GM13977 (cell line): Measurements from ENCODE around the gene KCNJ1.

ENCODE experiments used
- DNase-seq: peaks from one replicate; pipeline ENCODE4 v3.0.0; 2012; ENCODE audit warnings: low spot score
- in situ Hi-C: fragments of 300-500 bp; cut with MboI; formaldehyde crosslinking; loops from one replicate; pipeline ENCODE4 v1.12.0; 2022; ENCODE audit warnings: low sequenced_read_pairs, low pct_unique_long_range_greater_than_20kb, mixed read lengths, inconsistent platforms; ENCODE audit not compliant: unreplicated experiment
- TF ChIP-seq, protein P1 (sequence below): IDR thresholded peaks from 2 replicates; pipeline ENCODE4 v1.5.1; 2012; ENCODE audit warnings: mild to moderate bottlenecking, control low read depth; ENCODE audit not compliant: insufficient read depth; ENCODE audit errors: extremely low read depth, missing control alignments

The KCNJ1 gene

DNA sequence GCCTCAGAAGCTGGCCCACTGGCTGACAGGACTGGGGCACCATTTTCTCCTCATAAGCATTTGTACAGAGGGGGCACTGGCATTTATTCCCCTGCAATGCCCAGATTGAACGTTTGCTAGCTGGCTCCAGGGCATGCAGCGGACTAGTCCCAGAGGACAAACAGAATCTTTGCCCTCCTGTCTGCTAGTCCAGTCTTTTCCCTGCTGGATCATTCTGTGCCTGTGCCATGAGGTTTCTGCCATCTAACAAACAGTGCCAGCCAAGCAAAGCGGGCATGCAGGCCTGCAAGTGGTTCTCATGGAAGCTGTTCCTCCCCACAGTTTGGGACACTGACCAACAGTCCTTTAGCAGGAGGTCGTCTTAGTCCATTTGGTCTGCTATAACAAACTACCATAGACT is 53.4 kb downstream of the KCNJ1 start:
- in situ Hi-C loops: no loop called here
- TF ChIP-seq, protein P1, sequence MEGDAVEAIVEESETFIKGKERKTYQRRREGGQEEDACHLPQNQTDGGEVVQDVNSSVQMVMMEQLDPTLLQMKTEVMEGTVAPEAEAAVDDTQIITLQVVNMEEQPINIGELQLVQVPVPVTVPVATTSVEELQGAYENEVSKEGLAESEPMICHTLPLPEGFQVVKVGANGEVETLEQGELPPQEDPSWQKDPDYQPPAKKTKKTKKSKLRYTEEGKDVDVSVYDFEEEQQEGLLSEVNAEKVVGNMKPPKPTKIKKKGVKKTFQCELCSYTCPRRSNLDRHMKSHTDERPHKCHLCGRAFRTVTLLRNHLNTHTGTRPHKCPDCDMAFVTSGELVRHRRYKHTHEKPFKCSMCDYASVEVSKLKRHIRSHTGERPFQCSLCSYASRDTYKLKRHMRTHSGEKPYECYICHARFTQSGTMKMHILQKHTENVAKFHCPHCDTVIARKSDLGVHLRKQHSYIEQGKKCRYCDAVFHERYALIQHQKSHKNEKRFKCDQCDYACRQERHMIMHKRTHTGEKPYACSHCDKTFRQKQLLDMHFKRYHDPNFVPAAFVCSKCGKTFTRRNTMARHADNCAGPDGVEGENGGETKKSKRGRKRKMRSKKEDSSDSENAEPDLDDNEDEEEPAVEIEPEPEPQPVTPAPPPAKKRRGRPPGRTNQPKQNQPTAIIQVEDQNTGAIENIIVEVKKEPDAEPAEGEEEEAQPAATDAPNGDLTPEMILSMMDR: no peak
- no peak for DNase-seq

DNA sequence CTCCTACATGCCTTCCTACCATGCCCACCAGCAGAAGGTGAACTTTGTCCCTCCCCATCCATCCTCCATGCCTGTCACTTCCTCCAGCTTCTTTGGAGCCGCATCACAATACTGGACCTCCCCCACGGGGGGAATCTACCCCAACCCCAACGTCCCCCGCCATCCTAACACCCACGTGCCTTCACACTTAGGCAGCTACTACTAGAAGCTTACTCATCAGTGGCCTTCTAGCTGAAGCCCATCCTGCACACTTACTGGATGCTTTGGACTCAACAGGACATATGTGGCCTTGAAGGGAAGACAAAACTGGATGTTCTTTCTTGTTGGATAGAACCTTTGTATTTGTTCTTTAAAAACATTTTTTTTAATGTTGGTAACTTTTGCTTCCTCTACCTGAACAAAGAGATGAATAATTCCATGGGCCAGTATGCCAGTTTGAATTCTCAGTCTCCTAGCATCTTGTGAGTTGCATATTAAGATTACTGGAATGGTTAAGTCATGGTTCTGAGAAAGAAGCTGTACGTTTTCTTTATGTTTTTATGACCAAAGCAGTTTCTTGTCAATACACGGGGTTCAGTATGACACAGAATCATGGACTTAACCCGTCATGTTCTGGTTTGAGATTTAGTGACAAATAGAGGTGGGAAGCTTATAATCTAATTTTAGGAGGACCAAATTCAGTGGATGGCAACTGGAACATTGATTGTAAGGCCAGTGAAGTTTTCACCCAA is 56.1 kb downstream of the KCNJ1 start:
- TF ChIP-seq, protein P1: no peak
- no peak for DNase-seq
- in situ Hi-C loops: no loop called here

DNA sequence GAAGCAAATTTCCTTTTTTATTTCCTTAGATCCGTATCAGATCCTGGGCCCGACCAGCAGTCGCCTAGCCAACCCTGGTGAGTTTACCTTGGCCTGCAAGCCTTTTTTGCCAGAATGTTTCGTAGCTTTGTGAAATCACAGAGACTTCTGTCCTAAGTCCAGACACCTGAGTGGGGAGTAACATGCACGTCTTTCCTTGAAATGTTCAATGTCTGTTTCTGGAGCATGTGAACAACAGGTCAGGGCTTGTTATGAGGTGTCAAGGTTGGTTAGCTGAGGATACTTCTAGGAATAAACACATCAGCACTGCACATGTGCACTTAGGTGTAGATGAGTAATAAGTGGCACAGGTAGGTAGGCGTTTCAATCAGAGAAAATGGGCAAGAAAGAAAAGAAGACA is 58.0 kb downstream of the KCNJ1 start:
- no peak for DNase-seq
- TF ChIP-seq, protein P1: no peak
- in situ Hi-C loops: no loop called here

DNA sequence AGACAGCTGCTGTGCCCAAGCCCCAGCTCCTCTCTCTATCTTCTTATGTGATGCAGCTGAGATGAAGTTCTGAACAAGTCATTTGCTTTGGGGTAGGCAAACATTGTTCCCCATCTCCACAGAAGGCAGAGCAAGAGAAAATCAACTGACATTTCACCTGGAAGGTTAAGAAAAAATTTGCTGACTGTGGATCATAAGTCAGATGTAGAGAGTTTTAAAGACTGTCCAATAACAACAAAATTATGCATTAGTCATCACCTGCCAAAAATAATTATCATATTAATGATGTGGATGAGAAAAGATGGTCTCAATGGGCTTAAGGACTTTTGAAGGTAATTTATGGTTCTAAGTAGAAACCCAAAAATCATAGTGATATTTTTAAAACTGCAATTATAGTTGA is 59.2 kb downstream of the KCNJ1 start:
- DNase-seq: no peak
- TF ChIP-seq, protein P1: no peak
- in situ Hi-C loops: no loop called here

DNA sequence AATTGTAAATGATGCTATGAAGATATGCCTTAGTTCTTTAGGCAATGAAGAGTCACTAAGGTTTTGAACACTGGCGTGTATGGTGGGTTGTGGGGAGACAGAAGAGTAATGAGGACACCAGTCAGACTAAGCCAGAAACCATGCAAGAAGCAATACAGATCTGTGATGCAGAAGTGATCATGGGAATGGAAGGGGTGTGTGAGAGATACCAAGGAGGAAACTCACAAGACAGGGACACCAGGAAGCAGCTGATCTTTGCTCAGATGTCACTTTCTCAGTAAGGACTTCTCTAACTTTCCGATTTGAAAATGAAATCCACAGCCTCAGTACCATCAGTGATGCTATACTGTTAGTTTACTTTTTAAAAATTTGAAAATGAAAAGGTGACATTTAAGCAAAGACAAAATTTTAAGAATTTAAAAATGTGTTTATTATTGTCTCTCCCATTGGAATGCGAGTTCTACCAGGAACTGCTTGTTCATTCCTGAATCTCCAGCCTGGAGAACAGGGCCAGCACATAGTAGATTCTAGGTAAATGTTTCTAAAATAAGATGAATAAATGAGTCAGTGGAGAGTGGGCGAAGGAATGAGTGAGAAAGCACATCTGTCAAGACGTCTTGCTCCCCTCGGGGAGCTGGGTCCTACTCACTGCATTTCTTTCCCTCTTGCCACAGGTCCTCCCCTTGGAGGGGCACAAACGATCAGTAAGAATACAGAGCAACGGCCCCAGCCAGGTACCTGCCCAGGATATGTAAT is 60.4 kb downstream of the KCNJ1 start:
- DNase-seq: no peak
- TF ChIP-seq, protein P1: no peak
- in situ Hi-C loops: no loop called here

DNA sequence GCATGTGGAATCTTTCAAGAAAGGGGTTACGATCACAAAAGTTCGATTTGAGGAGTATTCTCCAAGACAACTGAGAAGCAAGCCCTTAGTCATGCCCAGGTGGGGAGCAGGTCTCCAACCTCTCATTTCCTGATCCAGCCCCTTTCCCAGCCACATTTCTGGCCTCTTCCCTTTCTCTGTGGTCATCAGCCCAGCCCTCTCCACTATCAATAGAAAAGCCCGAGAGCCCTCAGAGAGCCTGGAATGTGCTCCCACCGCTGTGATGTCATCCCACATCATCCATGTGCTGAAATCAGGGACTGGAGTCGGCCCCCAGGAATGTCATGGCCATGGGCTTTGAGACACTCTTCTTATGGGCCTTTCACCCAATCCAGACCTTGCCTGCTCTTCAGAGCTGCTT is 62.6 kb downstream of the KCNJ1 start:
- TF ChIP-seq, protein P1: no peak

More for the DNA sequence above, 62.6 kb downstream of the KCNJ1 start:
- DNase-seq: no peak
- in situ Hi-C loops: no loop called here
